Duodenal mucosa (tissue), 2 donors: Measurements from ENCODE around the gene ARHGAP15.

ENCODE experiments used
- H3K27ac ChIP-seq: one replicate; pipeline ENCODE4 v1.7.0; 2013; ENCODE audit warnings: low read depth, low read length
- H3K27me3 ChIP-seq, 2 donors: one replicate each; pipeline ENCODE4 v1.7.0; 2013; ENCODE audit warnings: low read length in 2 of 2, control low read depth in 1 of 2; ENCODE audit not compliant: insufficient read depth in 2 of 2, control insufficient read depth in 1 of 2
- H3K36me3 ChIP-seq, 2 donors: one replicate each; pipeline ENCODE4 v1.7.0; 2013; ENCODE audit warnings: low read length in 2 of 2, control low read depth in 1 of 2; ENCODE audit not compliant: insufficient read depth in 2 of 2, control insufficient read depth in 1 of 2
- H3K4me1 ChIP-seq, 2 donors: one replicate each; pipeline ENCODE4 v1.7.0; 2013; ENCODE audit warnings: low read length in 2 of 2, control low read depth in 1 of 2; ENCODE audit not compliant: insufficient read depth in 2 of 2, control insufficient read depth in 1 of 2
- H3K4me3 ChIP-seq, 2 donors: one replicate each; pipeline ENCODE4 v1.7.0; 2013; ENCODE audit warnings: low read length in 2 of 2, low read depth in 1 of 2
- H3K9ac ChIP-seq, 2 donors: one replicate each; pipeline ENCODE4 v1.7.0; 2013; ENCODE audit warnings: low read length in 2 of 2, low read depth in 1 of 2
- H3K9me3 ChIP-seq, 2 donors: one replicate each; pipeline ENCODE4 v1.7.0; 2013; ENCODE audit warnings: low read length in 2 of 2, control low read depth in 1 of 2; ENCODE audit not compliant: control insufficient read depth in 1 of 2

The ARHGAP15 gene

DNA sequence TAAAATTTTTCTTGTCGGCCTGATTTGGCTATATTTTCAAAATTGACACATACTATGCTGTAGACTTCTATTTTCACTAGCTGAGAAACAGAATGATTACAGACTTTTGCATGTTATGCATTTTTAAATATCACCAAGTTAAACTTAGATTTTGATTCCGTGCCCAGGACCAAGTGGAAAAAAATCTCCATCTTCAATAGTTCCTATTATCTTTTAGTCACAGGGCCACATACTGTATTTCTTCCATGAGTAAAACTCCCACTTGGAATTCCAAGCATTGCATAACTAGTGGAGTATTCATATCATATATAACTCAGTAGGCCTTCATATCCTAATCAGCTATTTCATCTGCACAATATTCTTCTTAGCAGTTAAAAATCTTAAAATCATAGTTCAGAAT is 470.9 kb downstream of the ARHGAP15 start:
- H3K36me3 ChIP-seq: no peaks in the 10 kb centered on the region
- no peaks in the 10 kb centered on the region for H3K4me1 ChIP-seq
- H3K9me3 ChIP-seq: no peaks in the 10 kb centered on the region
- no peaks in the 10 kb centered on the region for H3K27me3 ChIP-seq
- H3K27ac ChIP-seq: no peak overlapping the region
- no peak overlapping the region for H3K9ac ChIP-seq
- no peak overlapping the region for H3K4me3 ChIP-seq

GRCh38 chr2:143601828-143602227 is 472.6 kb downstream of the ARHGAP15 start:
- no peak overlapping the region for H3K9ac ChIP-seq
- H3K27ac ChIP-seq: no peak overlapping the region
- peaks cover 0 to 2% of the 10 kb centered on the region in 2 donors for H3K4me1 ChIP-seq
- no peaks in the 10 kb centered on the region for H3K36me3 ChIP-seq
- no peaks in the 10 kb centered on the region for H3K9me3 ChIP-seq
- no peaks in the 10 kb centered on the region for H3K27me3 ChIP-seq
- H3K4me3 ChIP-seq: no peak overlapping the region

- no peaks in the 10 kb centered on the region for H3K9me3 ChIP-seq
- no peak overlapping the region for H3K4me3 ChIP-seq
- no peak overlapping the region for H3K27ac ChIP-seq
- no peaks in the 10 kb centered on the region for H3K36me3 ChIP-seq
- no peak overlapping the region for H3K9ac ChIP-seq
- peaks cover 0 to 11% of the 10 kb centered on the region in 2 donors for H3K4me1 ChIP-seq
- H3K27me3 ChIP-seq: no peaks in the 10 kb centered on the region
These were observed 473.9 kb downstream of the ARHGAP15 start for GRCh38 chr2:143603035-143603655.

GRCh38 chr2:143603846-143604565 is 474.8 kb downstream of the ARHGAP15 start:
- Histone ChIP-seq H3K9me3 (no peaks in the 10 kb centered on the region), H3K27ac (no peak overlapping the region), H3K4me3 (no peak overlapping the region), H3K4me1 (peaks cover 0 to 11% of the 10 kb centered on the region in 2 donors), H3K9ac (no peak overlapping the region), H3K36me3 (no peaks in the 10 kb centered on the region), H3K27me3 (no peaks in the 10 kb centered on the region)

- Histone ChIP-seq H3K36me3 (no peaks in the 10 kb centered on the region), H3K4me3 (no peak overlapping the region), H3K9me3 (no peaks in the 10 kb centered on the region), H3K27ac (no peak overlapping the region), H3K4me1 (peaks cover 0 to 11% of the 10 kb centered on the region in 2 donors), H3K27me3 (no peaks in the 10 kb centered on the region), H3K9ac (no peak overlapping the region)
These were observed 475.3 kb downstream of the ARHGAP15 start for GRCh38 chr2:143604566-143604959.

GRCh38 chr2:143607231-143608062 is 478.2 kb downstream of the ARHGAP15 start:
- Histone ChIP-seq H3K9me3 (no peaks in the 10 kb centered on the region), H3K4me1 (peaks cover 0 to 11% of the 10 kb centered on the region in 2 donors), H3K27ac (no peak overlapping the region), H3K9ac (no peak overlapping the region), H3K4me3 (no peak overlapping the region), H3K36me3 (no peaks in the 10 kb centered on the region), H3K27me3 (no peaks in the 10 kb centered on the region)

DNA sequence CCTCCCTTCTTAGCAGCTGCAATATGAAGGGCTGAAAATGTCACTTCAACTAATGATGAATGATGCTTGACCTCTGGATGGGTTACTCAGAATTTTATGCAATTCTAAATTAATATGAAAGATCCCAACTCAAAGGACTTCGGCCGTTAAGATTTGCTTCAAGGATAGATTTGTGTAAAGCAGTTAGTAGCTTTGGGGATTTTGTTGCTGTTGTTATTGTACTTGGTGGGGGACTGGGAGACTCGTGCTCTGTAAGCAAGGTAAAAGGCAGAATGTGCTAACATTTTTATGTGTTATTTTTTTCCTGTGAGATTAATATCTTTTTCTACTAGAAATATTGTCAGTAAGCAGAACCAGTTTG is 478.8 kb downstream of the ARHGAP15 start:
- H3K4me1 ChIP-seq: peaks cover 0 to 11% of the 10 kb centered on the region in 2 donors
- no peaks in the 10 kb centered on the region for H3K36me3 ChIP-seq
- H3K9ac ChIP-seq: no peak overlapping the region
- H3K9me3 ChIP-seq: no peaks in the 10 kb centered on the region
- no peak overlapping the region for H3K4me3 ChIP-seq
- H3K27ac ChIP-seq: no peak overlapping the region
- H3K27me3 ChIP-seq: no peaks in the 10 kb centered on the region

- no peak overlapping the region for H3K4me3 ChIP-seq
- H3K4me1 ChIP-seq: peaks cover 0 to 11% of the 10 kb centered on the region in 2 donors
- H3K27ac ChIP-seq: no peak overlapping the region
- no peak overlapping the region for H3K9ac ChIP-seq
- H3K9me3 ChIP-seq: no peaks in the 10 kb centered on the region
- H3K36me3 ChIP-seq: no peaks in the 10 kb centered on the region
- no peaks in the 10 kb centered on the region for H3K27me3 ChIP-seq
These were observed 479.5 kb downstream of the ARHGAP15 start for GRCh38 chr2:143608758-143609157.

DNA sequence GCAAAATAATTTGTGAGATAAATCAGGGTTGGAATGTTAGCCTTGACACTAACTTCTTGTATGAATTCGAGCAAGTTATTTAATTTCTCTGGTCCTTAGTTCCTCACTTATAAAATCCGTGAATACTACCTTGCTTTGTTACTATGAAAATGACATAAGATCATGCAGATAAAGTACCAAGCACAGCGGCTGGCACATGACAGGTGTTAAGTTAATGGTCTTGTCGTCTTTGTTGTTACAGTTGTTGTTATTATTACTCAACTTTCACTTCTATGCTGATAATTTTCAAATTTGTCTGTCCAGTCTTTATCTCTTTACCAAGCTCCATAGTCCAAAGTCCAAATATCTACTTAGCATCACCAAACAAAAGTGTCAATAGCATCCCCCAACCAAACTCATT is 482.1 kb downstream of the ARHGAP15 start:
- H3K9me3 ChIP-seq: no peaks in the 10 kb centered on the region
- H3K4me3 ChIP-seq: no peak overlapping the region
- peaks cover 0 to 11% of the 10 kb centered on the region in 2 donors for H3K4me1 ChIP-seq
- no peaks in the 10 kb centered on the region for H3K36me3 ChIP-seq
- H3K27me3 ChIP-seq: no peaks in the 10 kb centered on the region
- no peak overlapping the region for H3K27ac ChIP-seq
- no peak overlapping the region for H3K9ac ChIP-seq

GRCh38 chr2:143615562-143615961 is 486.3 kb downstream of the ARHGAP15 start:
- Histone ChIP-seq H3K36me3 (no peaks in the 10 kb centered on the region), H3K4me3 (no peak overlapping the region), H3K27ac (no peak overlapping the region), H3K9me3 (no peaks in the 10 kb centered on the region), H3K9ac (no peak overlapping the region), H3K27me3 (no peaks in the 10 kb centered on the region), H3K4me1 (no peaks in the 10 kb centered on the region)
